ENCODE data around the gene C6orf15. TPM values are rescaled to one million over a fixed set of nuclear protein-coding genes. Genes with fewer than 3 reads are reported as not detected.

C6orf15 gene
- total RNA-seq, 2 donors from 2014 or later: 0.51 TPM; not detected in 1

- intact Hi-C loops (cut with DNase I): no loop called here
- H3K9me3 ChIP-seq: no peaks in the 10 kb centered on the region
- H3K4me1 ChIP-seq (replicated peaks): no peaks in the 10 kb centered on the region
- whole genome bisulfite sequencing: 54% methylated on average over 2 of the region's 2 CpGs
- H3K27ac ChIP-seq: no peak overlapping the region
- H3K36me3 ChIP-seq: no peaks in the 10 kb centered on the region
- DNase-seq (ENCODE audit: low spot score): no peak
- no peak overlapping the region for H3K4me3 ChIP-seq
- H3K27me3 ChIP-seq (replicated peaks; ENCODE audit: insufficient read depth): no peaks in the 10 kb centered on the region
- no peak for TF ChIP-seq POLR2AphosphoS5 (IDR thresholded peaks at IDR 0.05)
- TF ChIP-seq, protein P1, sequence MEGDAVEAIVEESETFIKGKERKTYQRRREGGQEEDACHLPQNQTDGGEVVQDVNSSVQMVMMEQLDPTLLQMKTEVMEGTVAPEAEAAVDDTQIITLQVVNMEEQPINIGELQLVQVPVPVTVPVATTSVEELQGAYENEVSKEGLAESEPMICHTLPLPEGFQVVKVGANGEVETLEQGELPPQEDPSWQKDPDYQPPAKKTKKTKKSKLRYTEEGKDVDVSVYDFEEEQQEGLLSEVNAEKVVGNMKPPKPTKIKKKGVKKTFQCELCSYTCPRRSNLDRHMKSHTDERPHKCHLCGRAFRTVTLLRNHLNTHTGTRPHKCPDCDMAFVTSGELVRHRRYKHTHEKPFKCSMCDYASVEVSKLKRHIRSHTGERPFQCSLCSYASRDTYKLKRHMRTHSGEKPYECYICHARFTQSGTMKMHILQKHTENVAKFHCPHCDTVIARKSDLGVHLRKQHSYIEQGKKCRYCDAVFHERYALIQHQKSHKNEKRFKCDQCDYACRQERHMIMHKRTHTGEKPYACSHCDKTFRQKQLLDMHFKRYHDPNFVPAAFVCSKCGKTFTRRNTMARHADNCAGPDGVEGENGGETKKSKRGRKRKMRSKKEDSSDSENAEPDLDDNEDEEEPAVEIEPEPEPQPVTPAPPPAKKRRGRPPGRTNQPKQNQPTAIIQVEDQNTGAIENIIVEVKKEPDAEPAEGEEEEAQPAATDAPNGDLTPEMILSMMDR (IDR thresholded peaks at IDR 0.05): no peak
- TF ChIP-seq POLR2A (IDR thresholded peaks at IDR 0.05): no peak
Observed at GRCh38 chr6:31142361-31142761, 30.0 kb upstream of the C6orf15 start.

DNA sequence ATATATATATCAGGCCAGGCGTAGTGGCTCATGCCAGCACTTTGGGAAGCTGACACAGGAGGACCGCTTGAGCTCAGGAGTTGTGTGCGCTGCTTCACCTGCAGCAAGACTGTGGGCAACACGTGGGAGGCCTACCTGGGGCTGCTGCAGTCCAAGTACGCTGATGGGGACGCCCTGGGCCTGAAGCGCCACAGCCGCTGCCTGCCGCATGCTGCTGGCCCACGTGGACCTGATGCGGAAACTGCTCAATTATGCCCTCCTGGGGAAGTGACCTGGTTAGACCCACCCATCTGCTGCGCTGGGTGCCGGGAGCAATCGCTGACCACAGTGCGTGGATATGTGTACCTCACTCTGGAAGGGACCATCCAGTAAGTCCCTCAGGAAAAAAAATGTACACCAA is 28.3 kb upstream of the C6orf15 start:
- TF ChIP-seq, protein P1 (IDR thresholded peaks at IDR 0.05): no peak
- TF ChIP-seq POLR2A (IDR thresholded peaks at IDR 0.05) (no peak), POLR2AphosphoS5 (IDR thresholded peaks at IDR 0.05) (no peak)
- Histone ChIP-seq H3K27ac (no peak overlapping the region), H3K4me1 (replicated peaks) (no peaks in the 10 kb centered on the region), H3K36me3 (no peaks in the 10 kb centered on the region), H3K9me3 (no peaks in the 10 kb centered on the region), H3K27me3 (replicated peaks; ENCODE audit: insufficient read depth) (no peaks in the 10 kb centered on the region), H3K4me3 (no peak overlapping the region)
- DNase-seq (ENCODE audit: low spot score): no peak
- intact Hi-C loops (cut with DNase I): no loop called here
- 90% methylated on average over 15 of the region's 15 CpGs for whole genome bisulfite sequencing

DNA sequence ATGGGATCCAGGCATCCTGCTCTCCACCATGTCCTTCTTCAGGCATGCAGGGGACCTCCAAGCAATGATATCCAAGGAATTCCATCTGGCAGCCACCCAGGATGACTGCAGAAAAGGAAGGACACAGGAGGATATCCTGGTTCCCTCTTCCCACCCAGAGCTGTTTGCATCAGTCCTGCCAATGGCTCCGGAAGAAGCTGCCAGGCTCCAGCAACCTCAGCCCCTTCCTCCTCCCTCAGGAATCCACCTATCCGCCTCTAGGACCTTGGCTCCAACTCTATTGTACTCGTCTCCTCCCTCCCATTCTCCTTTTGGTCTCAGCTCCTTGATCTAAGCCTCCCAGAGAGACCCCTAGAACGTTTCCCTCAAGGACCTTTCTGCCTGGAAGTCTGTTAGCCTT is 27.2 kb upstream of the C6orf15 start:
- no peak overlapping the region for H3K27ac ChIP-seq
- WGBS: 11% methylated on average over 4 of the region's 4 CpGs
- DNase-seq (ENCODE audit: low spot score): no peak
- intact Hi-C loops (cut with DNase I): no loop called here
- H3K4me1 ChIP-seq (replicated peaks): no peaks in the 10 kb centered on the region
- no peak overlapping the region for H3K4me3 ChIP-seq
- H3K27me3 ChIP-seq (replicated peaks; ENCODE audit: insufficient read depth): no peaks in the 10 kb centered on the region
- no peaks in the 10 kb centered on the region for H3K36me3 ChIP-seq
- no peak for TF ChIP-seq POLR2A (IDR thresholded peaks at IDR 0.05)
- TF ChIP-seq, protein P1 (IDR thresholded peaks at IDR 0.05): no peak
- no peak for TF ChIP-seq POLR2AphosphoS5 (IDR thresholded peaks at IDR 0.05)
- H3K9me3 ChIP-seq: no peaks in the 10 kb centered on the region

GRCh38 chr6:31138982-31139381 is 26.6 kb upstream of the C6orf15 start, which contains the start of gene PSORS1C2:
TSS of gene PSORS1C2 (minus strand) at chr6:31139066. CDS start at chr6:31139026, 40 bp downstream.
- no peak within 1 kb of the TSS for H3K4me3 ChIP-seq
- intact Hi-C loops (cut with DNase I): no loop called here
- 78% methylated on average over 4 of the region's 4 CpGs for WGBS
- no peaks in the 10 kb centered on the region for H3K9me3 ChIP-seq
- no peaks in the 10 kb centered on the region for H3K4me1 ChIP-seq (replicated peaks)
- H3K27me3 ChIP-seq (replicated peaks; ENCODE audit: insufficient read depth): no peaks in the 10 kb centered on the region
- H3K27ac ChIP-seq: no peak within 1 kb of the TSS
- no peaks in the 10 kb centered on the region for H3K36me3 ChIP-seq
- TF ChIP-seq POLR2A (IDR thresholded peaks at IDR 0.05) (no peak), POLR2AphosphoS5 (IDR thresholded peaks at IDR 0.05) (no peak)
- TF ChIP-seq, protein P1 (IDR thresholded peaks at IDR 0.05): no peak
- DNase-seq (ENCODE audit: low spot score): no peak

- DNase-seq (ENCODE audit: low spot score): no peak
- Histone ChIP-seq H3K4me3 (no peak overlapping the region), H3K9me3 (no peaks in the 10 kb centered on the region), H3K4me1 (replicated peaks) (no peaks in the 10 kb centered on the region), H3K36me3 (no peaks in the 10 kb centered on the region), H3K27ac (no peak overlapping the region), H3K27me3 (replicated peaks; ENCODE audit: insufficient read depth) (no peaks in the 10 kb centered on the region)
- no peak for TF ChIP-seq POLR2A (IDR thresholded peaks at IDR 0.05)
- TF ChIP-seq POLR2AphosphoS5 (IDR thresholded peaks at IDR 0.05): no peak
- TF ChIP-seq, protein P1 (IDR thresholded peaks at IDR 0.05): no peak
- 89% methylated on average over 10 of the region's 10 CpGs for WGBS
- intact Hi-C loops (cut with DNase I): loop anchor here (2.0 kb wide), 1 partner anchor 231 kb away; no protein-coding TSS in a partner anchor
Observed at GRCh38 chr6:31135710-31136109, 23.3 kb upstream of the C6orf15 start.

Data from prostate gland (tissue), 2 donors.